Activated gamma-delta T cell (primary cell): ENCODE measurements around the gene RNF220.

Experiments
- DNase-seq: peaks from one replicate; lab custom pipeline; 2025; lab: John Stamatoyannopoulos, UW

RNF220 gene

DNA sequence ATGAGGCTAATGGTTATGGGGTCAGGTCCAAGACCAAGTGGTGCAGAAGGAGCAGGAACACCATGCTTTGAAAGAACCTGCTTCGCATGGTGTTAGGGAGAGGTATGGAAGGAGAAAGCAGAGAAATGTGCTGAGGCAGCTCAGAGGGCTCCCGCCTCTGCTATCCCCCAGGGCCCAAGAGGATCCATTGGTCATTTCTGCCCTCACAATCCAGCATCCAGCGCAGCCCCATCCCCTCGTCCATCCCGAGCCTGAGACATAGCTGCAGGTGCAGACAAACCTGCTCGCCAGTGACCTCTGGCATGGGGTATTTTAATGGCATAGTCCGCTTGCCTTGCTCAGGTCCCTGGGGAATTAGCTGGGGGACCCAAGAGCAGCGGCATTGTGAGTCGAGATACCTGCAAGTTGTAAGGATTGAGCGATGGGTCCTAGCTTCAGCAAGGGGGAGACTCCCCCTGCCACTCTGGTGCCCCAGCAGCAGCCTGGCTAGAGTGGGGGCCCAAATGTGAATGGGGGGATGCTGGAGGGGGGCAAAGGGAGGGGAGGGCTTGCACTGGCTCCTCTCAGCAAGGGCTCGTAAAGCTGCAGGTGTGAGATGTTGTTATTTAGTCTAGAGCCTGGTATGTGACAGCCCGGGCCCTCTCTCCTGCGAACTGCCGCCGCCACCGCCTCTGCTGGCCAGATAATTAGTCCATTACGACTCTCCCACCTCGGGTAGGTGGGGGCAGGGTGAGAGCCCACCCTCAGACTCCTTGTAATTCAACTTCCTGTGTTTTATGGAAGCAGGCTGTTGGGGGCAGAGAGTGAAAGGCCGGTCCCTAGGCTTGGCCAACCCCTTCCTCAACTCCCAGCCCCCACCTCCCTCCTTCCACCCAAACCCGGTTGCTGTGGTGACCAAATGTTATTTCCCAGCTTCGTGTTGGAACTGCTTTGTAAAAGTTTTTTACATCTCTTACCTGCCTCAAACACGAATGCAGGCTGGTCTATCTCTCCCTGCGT lies 118.8 kb downstream of the RNF220 start:
- no peak for DNase-seq

DNA sequence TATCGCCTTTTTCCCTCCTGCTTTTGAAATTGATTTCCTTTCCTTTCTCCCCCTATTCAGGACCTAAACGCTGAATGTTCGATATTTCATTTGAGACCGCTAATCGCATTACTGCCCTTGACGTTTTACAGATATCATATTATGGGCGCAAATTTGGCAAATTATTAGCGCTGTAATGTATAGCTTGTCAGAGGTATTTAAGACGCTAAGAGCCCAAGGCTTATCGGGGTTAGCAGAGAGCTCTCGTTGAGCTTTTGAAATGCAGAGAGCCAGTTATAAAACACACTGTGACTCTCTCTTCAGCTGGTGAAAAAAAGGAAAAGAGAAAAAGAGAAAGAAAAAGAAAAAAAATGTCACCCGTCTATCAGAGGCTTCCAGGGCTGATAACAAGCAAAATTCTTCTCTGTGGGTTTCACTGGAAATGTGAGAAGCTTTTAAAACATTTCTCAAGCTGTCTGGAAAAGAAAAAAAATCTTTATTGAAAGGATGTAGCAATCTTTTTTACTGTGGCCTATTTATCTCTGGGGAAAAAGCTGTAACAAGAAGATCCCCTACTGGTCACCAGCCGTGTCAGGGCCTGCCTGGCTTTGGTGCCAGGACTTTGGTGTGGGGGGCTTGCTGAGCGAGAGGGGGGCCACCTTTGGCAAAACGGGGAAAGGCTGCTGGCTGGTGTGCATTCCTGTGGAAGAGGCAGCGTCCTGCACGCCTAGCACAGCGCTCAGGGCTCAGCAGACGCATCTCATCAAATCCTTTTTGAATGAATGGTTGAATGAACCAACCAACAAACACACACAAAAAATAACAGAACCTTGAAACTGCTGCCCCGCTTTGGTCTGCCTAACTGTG lies 119.8 kb downstream of the RNF220 start:
- no peak for DNase-seq

DNA sequence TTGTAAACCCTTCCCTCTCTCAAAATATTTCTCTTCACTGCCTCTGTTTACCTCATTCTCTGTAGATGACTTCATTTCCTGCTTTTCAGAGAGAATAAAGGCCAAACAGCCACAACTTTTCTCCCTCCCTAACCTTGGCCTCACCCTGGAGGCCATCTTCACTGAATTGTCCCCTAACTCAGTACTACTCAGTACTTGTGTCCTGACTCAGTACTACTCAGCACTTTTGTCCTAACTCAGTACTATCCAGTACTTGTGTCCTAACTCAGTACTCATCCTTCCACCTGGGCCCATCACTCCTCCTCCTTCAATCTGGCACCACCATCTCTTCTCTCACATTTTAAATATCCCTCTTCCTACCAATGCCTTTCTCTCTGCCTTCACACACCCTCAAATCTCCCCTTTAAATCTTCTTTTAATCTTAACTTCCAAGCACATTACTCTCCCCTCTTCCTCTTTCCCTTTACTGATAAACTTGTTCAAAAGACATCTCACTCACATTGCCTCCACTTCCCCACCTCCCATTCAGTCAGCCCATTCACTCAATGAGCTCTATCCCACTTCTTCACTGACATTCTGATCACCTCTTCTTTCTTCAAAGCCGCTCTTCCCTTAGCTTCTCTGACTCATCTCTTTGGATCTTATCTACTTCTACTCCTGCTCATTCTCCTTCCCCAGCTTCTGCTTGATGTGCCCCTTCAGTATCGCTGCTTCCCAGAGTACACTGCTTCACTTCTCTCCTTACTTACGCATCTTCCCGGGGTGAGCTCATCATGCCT lies 121.4 kb downstream of the RNF220 start:
- no peak for DNase-seq

DNA sequence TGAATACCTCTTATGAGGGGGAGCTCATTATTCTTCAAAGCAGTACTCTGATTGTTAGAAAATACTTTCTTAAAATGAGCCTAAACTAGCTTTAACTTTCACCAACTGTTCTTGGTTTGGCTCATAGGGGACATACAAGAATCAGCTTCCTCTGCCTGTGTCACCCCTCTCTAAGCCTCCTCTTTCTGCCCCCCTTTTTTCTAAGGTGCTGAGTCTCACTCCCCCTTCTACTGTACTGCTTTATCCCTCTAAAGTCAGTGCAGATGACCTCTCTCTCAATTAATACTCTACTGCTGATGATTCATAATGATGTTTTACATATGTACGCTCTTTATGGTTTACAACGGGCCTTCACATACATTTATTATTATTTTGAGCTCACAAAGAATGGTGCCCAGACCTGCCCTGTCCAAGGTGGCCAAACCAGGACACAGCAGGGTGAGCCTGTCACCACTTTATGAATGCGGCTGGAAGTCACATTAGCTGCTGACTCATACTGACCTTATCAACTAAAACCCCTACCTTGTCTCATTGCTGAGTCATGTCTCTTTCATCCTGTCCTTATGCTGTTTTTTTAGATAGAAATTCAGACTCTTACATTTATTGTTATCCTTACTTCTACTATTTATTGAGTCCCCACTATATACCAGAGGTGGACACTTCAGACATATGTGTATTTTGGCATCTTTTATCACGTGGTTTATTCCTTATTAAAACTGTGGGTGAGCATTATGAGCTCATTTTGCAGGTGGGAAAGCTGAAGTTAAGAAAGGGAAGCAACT lies 126.9 kb downstream of the RNF220 start:
- no peak for DNase-seq

DNA sequence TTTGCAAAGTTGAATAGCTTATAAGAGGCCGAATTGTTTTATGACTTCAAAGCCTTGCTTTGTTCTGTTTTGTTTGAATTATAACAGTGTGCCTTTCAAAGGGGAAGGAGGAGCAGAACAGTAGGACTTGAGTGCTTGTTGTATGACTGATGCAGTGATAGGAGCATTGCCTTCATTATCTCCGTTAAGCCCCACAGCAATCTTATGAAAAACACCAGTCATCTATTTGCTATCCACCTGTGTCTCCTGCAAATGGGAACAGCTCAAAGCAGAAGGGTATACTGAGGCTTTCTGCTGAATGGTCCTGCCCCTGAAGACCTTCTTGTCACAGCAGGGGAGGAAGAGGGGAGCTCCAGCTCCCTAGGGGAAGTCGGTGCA lies 127.5 kb downstream of the RNF220 start:
- no peak for DNase-seq

DNA sequence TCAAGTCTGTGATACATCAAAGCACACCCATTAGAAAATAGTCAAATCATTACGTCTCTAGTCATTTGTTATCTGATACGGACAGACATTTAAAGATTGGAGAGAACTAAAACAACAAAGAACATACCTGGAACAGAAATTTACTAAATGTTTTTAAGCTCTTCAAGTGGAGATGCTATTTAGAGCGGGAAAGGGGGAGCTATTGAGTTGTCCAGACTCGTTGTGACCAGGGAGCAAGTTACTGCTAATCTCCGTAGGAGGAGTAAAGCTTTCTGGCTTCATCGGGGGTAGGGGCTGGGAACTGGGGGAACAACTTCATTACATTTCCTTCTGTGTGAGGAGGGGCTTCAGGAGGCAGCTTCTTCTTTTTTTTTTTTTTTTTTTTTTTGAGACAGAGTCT lies 129.7 kb downstream of the RNF220 start:
- DNase-seq, result no peak

DNA sequence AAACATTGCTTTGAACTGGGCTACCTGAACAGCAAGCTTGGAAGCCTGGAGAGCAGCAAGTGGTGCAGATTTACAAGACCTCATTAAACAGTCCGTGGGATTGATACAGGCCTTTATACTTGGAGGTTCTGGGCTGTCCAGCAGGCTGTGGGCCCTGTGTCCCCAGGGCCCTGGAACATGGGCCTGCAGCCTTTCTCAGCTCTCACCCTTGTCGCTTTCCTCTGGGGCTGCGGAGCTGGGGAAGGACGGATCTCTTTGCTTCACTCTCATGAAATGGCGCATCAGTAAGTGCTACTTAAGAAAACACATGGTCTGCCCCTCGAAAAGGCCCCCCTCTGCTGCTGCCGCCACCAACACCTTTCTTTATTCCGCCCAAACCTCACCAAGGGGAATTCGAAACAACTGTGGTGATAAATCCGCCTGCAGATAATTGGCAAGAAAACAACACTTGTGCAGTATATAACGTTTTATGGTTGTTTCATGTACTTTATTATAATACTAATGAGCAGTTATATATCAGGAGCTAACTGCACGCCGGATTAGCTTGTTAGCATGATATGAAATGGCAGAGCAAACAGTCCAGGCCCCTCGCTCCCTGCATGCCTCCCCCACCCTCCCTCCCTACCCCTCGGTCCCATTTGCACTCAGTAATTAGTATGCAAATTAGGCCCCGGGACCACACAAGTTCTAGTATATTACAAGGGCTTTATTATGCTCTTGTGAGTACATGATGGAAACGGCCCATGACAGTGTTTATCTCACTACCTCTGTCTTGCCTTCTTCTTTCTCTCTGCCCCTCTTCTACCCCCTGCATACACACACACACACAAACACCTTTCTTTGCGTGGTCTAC lies 131.5 kb downstream of the RNF220 start:
- DNase-seq, result no peak

DNA sequence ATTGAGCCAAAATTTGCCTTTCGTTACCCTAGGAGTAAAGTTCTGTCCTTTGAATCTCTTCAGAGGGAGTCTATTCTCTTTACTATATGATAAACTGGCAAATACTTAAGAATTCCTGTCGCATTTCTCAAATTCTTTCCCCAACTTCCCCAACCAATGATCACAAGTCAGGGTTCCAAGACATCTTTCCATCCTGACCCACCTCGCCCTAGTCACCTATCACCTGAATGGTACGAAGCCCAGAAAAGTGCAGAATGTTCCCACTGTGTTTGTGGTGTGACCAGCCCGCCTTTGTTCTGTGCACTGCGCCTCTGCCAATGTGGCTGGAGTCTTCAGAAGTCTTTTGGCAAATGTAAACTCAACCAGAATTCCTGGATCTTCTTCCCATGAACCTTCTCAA lies 132.5 kb downstream of the RNF220 start:
- no peak for DNase-seq

DNA sequence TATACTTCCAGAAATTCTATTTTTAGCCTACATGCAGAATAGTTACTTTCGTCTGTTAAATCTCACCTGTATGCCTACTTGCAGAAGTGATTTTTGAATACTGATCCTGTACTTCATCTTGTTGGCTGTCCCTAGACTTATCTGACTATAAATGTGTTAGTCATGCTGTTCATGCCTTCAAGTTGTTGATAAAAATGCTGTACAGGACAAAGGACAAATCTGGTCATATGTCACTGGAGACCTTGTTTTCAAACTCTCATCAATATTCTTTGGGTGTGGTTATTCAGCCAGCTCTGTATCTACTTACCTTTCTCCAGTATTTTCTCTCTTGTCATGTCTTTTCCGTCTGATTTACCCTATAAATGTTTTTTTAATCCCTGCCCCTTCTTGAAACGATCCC lies 132.9 kb downstream of the RNF220 start:
- no peak for DNase-seq

DNA sequence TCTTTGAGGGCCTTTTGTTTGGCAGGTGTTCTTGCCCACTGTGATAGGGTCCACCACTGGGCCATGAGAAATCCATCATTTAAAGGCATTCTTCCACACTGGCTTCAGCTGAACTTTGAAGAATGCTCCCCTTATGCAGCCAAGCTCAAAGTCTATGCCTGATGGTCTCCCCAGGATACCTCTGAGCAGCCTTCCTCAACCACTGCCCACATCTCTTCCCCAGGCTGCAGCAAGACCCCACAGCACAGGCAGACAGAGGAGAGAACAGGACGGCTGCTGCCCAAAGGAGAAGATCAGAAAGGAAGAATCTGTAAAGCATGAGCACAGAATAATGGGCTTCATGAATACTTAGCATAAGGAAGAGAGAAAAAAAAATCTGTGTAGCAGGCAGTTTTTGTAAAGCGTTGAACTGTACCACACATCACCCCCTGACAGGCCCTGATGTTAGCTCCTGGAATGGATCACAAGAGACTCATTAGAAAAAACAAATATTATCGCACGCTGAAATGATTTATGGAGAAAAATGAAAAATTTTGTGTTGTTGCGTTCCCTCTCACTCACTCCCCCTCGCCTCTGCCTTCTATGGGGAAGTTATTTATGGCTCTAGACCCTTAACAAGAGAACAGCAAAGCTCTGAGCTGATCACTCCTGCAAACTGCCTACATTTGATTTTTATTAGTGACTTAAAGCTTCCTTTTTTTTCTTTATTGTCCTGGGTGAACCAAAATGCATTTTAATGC lies 135.1 kb downstream of the RNF220 start:
- DNase-seq, result no peak

DNA sequence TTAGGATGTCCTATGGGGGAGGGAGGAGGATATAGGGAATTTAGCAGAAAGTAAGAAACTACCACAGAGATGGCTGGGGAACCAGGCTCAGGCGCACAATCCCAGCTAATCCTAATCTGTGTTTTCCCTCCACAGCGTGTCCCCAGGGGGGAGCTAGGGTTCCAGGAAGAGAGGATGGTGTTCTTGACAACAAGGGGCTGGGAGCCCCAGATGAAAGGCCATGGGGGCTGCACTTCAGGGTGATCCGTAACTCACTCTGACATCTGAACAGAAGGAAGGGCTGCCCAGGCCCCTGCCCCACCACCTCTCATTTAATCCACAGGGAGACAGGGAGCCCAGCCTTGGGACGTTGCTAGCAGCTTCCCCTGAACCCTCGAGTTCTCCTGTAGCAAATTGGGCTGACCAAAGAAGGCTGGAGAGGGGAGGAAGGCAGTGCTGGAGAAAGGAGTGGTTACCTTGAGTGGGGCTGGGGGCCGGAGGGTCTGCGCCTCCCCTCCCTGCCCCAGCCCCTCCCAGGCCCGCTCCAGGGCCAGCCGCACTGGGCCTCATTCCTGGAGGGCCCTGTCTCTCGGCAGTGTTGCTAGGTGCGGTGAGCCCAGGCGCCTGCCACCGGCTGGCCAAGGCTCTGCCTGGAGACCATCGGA lies 137.5 kb downstream of the RNF220 start:
- no peak for DNase-seq

DNA sequence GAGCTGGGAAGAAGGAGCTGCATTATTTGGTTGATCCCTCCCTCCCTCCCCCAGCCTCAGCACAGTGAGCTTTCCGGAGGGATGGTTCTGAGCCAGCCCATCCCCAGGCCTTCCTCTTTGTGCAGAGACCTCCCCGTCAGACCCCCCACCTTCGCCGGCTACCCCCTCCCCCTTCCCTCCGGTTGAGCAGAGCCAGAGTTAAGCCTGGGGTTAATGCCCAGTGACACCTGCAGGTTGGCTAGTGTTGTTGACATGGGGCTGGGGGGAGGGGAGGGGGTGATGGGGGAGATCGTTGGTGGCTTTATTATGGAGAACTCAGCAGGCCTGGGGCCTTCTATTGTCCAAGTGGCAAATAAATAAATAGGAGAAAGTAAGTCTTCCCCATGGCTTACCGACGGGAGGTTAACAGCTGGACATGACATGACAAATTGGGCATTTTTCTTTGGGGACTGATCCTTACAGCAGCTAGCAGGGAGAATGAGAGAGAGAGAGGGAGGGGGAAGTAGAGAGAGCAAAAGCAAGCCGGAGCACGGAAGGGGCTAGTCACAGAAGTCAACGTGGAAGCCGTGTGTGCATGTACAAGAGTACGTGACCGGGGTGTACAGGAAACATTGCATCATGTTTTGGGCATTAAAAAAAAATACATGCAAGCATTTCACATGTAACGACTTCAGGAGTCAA lies 138.1 kb downstream of the RNF220 start:
- DNase-seq, result no peak

DNA sequence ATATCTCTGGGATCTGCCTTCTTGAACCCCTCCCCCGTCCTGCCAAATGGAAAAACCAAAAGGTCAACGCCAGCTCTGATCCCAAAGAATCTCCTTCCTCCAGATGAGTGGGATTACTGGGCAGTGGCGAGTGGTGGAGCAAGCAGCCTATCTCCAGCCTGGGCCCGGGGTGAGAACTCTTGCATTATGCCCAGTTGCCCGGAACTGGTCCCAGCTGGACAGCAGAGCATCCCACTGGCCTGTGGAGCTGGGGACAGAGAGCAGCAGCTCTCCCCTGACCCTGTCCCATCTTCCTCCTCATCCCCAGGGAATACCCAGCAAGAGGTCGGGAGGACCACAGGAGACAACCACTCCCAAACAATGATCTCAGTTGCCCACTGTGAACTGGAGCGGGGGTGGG lies 138.7 kb downstream of the RNF220 start:
- no peak for DNase-seq

DNA sequence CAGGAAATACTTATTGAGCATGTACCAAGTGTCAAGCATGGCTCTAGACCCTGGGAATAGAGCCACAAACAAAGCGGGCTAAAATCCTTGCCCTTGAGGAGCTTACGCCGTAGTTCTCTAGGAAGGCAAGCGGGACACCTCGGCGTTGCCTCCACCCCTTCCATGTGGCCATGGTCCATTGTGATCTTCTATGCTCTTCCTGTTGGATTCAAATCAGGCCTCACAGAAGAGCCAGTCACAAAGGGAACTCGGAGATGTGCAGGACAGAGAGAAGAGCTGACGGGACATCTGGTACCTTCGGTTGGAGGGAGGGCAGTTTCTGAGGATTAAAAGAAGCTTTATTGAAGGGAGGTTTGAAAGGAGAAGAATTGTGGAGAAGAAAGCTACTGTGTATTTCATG lies 139.9 kb downstream of the RNF220 start:
- DNase-seq, result no peak

DNA sequence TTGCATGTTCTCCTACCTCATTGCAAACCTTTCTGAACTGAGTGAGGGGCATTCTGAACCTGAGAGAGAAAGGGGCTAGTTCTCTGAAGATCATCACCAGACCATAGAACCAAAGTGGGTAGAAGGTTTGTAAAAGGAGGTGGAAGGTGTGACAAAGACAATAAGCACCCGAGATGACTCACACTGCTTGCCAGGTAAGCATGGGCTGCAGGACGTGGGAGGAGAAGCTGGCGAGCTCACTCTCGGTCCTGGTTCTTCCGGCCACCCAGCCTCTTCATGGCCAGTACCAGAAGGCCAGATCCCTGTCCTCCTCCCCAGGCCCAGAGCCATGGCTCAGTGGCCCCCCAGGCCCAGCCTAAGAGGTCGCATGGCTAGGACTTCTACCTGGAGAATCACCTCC lies 140.9 kb downstream of the RNF220 start:
- no peak for DNase-seq

DNA sequence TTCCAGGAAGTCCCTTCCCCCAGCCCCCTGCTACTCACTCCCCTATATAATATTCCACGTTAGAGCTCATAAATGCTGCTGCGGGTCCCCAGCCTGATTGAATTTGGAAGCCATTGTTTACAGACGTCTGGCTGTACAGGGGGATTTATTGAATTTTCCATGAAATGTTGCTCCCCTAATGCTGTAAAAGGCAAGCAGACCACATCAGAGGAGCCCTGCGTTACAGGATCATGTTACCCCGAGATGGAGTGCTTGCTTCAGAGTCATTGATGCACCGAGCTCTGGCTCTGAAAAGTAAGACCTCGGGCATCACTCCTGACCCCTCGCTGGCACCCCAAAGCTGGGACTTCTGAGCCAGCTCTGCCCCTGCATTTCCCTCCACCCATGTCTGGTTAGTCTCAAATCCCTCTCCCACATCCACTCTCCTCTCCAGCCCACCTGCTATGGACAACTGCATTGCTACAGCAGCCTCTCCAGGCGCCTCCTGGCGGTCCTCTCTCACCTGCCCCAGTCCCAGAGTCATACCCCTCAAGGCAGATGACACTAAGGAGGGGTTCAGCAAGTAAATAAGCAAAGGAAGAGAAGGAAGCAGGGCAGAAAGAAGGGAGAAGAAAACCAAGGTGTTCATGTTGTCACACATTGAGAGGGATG lies 141.5 kb downstream of the RNF220 start:
- DNase-seq, result no peak

DNA sequence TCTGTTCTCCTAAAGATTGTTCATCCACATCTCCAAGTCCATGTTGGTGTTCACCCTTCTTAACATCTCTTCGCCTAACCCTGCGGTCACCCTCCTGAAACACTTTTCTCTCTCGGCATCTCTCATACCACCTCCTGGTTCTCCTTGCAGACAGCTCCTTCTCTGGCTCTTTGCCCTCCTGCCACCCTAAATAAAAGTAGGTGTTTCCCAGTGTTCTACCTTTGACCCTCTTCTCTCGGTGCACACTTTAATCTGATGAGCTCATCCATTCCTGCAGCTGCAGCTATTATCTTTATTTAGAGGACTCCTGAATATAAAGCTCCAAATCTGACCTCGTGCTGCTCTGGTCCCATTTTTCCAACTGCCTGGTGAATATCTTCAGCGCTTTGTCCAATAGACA lies 142.3 kb downstream of the RNF220 start:
- DNase-seq, result no peak

DNA sequence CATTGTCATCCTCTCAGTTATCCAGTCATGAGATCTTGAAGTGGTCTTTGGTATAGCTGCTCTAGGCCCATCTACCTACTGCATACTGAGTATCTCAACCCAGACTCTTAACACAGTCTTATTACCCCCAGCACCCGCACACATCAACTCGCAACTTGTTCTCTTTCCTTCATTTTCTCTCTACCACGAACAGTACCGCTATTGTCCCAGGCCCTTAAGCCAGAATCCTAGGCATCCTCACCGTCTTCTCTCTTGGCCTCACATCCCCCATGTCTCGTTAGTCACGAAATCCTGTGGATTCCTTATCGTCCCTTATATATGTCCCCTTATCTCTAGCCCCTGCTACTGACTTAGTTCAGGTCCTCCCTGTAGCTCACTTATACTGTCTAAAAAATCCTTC lies 142.8 kb downstream of the RNF220 start:
- no peak for DNase-seq
